ENCODE results near the gene ZNF775.

Gene ZNF775

GRCh38 chr7:150441524-150441923 is 62.4 kb downstream of the ZNF775 start:
- DNase-seq (ENCODE audit: low spot score), result no peak

GRCh38 chr7:150442811-150443210 is 63.7 kb downstream of the ZNF775 start:
- DNase-seq (ENCODE audit: low spot score), result no peak

- no peak for DNase-seq (ENCODE audit: low spot score)
Observed at GRCh38 chr7:150443793-150444540, 64.8 kb downstream of the ZNF775 start.

DNA sequence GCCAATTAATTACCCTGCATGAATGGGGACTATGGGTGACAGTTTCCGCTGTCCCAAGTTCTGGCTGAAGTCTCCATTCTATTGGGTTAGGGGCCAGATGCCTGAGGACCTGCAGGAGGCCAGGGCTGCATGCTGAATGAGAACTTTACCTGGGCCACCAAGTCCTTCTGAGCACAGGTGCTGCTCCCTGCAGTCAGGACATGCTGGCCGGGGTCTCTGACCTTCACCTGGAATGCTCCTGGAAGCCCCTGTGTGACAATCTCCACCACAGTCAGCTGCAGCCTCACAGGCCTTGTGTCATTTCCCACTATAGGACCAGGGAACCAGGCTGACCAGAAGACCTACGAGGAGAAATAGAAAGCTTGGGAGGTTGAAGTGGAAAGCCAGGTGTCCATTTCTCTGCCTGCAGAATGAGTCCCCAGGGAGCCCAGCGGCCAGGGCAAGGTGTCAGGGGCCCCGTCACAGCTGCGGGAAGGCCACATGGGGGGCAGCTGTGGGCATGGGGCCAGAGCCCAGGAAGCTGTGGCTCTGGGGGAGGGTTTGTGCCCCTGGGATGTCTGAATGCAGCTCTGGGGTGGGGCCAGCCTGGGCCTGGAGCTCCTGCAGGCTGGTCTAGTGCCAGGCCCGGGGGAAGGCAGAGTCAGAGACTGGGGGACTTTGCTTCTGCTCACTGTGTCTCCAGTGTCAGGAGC is 65.7 kb downstream of the ZNF775 start:
- no peak for DNase-seq (ENCODE audit: low spot score)

GRCh38 chr7:150446288-150446938 is 67.3 kb downstream of the ZNF775 start:
- DNase-seq (ENCODE audit: low spot score), result no peak
